SH-SY5Y (cell line): ENCODE data around the gene ADAMTS17.

ENCODE experiments used
- GATA2 ChIP-seq: IDR thresholded peaks from 2 replicates; pipeline ENCODE4 v1.6.1; 2011; ENCODE audit warnings: mild to moderate bottlenecking, low read depth, low read length
- GATA3 ChIP-seq: IDR thresholded peaks from 2 replicates; pipeline ENCODE4 v1.6.1; 2011; ENCODE audit warnings: low read depth, mild to moderate bottlenecking, low read length, moderate library complexity

The ADAMTS17 gene

GRCh38 chr15:99925661-99926461 is 415.9 kb downstream of the ADAMTS17 start:
- TF ChIP-seq GATA2 (no peak), GATA3 (no peak)

DNA sequence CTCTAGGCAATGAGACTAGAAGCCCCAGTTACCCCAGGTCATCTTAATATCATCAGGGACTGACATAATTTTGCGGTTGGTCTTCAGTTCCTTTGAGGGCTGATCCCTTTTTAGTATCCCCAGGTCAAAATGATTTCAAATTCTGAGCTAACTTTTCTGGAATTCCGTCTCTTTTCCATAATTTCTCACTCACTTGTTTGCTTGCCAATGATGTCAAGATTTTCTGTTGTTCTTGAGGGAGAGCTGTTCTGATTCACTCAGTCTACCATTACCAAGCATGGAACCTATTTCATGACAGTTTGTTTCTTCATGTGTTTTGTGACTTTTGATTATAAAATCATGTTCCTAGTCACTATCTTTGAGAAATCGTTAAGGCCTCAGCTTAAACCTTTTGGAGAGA is 418.1 kb downstream of the ADAMTS17 start:
- TF ChIP-seq GATA3: no peak
- no peak for TF ChIP-seq GATA2
